GM06990 (cell line): ENCODE results near the gene SEC31B.

Source experiments
- DNase-seq: peaks from one replicate; pipeline ENCODE4 v3.0.0-alpha.2; 2011; ENCODE audit not compliant: insufficient read length; ENCODE audit errors: extremely low read depth
- H3K27me3 ChIP-seq: replicated peaks from 2 replicates; pipeline ENCODE4 v1.6.0; 2011; ENCODE audit warnings: low read length; ENCODE audit not compliant: control insufficient read depth, insufficient read depth
- H3K36me3 ChIP-seq: 2 replicates; pipeline ENCODE4 v1.5.1; 2011; ENCODE audit warnings: low read length; ENCODE audit not compliant: control insufficient read depth, insufficient read depth
- H3K4me3 ChIP-seq: replicated peaks from 2 replicates; pipeline ENCODE4 v1.5.1; 2011; ENCODE audit warnings: low read depth, mild to moderate bottlenecking, control low read depth, low read length
- CTCF ChIP-seq: IDR thresholded peaks from 2 replicates; pipeline ENCODE4 v1.5.1; 2011; ENCODE audit warnings: low read length, control low read depth, mild to moderate bottlenecking, inconsistent platforms; ENCODE audit not compliant: insufficient read depth, poor library complexity, severe bottlenecking

Gene SEC31B

GRCh38 chr10:100519311-100520051 lies at the start of gene SEC31B:
TSS of gene SEC31B (minus strand) at chr10:100519861. CDS start at chr10:100516952, 2,909 bp downstream.
- H3K36me3 ChIP-seq, result peaks cover 9% of the 10 kb centered on the region
- TF ChIP-seq CTCF, result no peak
- no peaks in the 10 kb centered on the region for H3K27me3 ChIP-seq
- no peak within 1 kb of the TSS for H3K4me3 ChIP-seq
- no peak for DNase-seq

DNA sequence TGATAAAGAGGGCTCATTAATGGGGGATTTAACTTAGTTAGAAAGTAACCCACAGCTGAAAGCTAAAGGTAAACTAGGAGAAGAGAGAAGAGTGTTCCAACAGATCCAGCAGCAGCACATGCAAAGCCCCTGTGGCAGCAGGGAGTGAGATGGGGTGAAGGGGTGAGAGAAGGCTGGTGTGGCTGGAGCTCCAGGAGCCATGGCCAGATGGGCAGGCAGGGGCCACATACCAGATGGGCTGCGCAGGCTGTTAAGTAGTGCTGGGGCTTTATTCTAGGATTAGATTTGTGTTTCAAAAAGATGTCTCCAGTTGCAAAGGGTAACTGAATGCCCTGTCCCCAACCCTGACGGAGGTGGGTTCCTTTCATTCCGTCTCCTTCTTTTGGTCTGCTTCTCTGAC lies 49.3 kb upstream of the SEC31B start:
- no peak for TF ChIP-seq CTCF
- DNase-seq, result no peak
- no peaks in the 10 kb centered on the region for H3K27me3 ChIP-seq
- H3K36me3 ChIP-seq, result no peaks in the 10 kb centered on the region
- H3K4me3 ChIP-seq, result no peak overlapping the region

DNA sequence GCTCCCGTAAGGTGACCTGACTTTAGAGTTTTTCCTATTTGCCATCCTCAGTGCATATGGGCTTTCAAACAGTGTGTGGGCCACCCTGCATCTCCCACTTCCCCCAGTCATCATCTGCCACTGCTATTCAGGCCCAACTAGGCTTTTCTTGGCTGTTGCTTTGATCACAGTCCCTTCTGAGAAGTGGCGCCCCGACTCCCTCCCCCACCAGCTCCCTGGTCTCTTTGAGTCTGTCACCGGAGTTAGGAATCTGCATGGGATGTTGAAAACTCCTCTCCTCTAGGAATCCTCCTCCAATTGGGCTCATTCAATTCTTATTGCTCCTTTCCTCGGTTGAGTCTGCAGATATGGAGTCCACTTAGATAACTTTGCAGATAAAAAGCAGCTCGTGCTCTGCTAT lies 48.2 kb upstream of the SEC31B start:
- H3K36me3 ChIP-seq, result no peaks in the 10 kb centered on the region
- H3K4me3 ChIP-seq, result no peak overlapping the region
- no peak for TF ChIP-seq CTCF
- no peak for DNase-seq
- no peaks in the 10 kb centered on the region for H3K27me3 ChIP-seq

- TF ChIP-seq CTCF, result no peak
- no peak for DNase-seq
- Histone ChIP-seq H3K36me3 (no peaks in the 10 kb centered on the region), H3K27me3 (no peaks in the 10 kb centered on the region), H3K4me3 (no peak overlapping the region)
Measured at GRCh38 chr10:100567249-100567648, 47.6 kb upstream of the SEC31B start.

DNA sequence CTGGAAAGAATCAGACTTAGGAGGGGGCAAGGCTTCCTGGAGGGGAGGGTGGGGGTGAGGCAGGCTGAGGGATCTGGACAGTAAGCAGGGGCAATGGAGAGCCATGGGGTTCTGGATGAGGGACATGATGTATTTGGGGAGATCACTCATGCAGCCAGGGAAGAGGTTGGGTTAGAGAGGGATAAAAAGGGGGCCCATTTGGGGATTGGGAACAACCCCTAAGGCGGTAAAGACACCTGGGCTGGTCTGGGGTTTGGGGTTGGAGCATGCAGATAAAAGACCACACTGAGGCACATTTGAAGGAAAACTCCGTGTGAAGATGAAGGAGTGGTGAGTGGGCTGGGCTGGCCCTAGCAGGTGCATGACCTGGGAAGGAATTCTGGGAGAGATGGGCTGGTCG lies 46.9 kb upstream of the SEC31B start:
- Histone ChIP-seq H3K4me3 (no peak overlapping the region), H3K27me3 (no peaks in the 10 kb centered on the region), H3K36me3 (no peaks in the 10 kb centered on the region)
- DNase-seq, result no peak
- no peak for TF ChIP-seq CTCF
